ENCODE measurements around the gene MRGPRF.

The MRGPRF gene

DNA sequence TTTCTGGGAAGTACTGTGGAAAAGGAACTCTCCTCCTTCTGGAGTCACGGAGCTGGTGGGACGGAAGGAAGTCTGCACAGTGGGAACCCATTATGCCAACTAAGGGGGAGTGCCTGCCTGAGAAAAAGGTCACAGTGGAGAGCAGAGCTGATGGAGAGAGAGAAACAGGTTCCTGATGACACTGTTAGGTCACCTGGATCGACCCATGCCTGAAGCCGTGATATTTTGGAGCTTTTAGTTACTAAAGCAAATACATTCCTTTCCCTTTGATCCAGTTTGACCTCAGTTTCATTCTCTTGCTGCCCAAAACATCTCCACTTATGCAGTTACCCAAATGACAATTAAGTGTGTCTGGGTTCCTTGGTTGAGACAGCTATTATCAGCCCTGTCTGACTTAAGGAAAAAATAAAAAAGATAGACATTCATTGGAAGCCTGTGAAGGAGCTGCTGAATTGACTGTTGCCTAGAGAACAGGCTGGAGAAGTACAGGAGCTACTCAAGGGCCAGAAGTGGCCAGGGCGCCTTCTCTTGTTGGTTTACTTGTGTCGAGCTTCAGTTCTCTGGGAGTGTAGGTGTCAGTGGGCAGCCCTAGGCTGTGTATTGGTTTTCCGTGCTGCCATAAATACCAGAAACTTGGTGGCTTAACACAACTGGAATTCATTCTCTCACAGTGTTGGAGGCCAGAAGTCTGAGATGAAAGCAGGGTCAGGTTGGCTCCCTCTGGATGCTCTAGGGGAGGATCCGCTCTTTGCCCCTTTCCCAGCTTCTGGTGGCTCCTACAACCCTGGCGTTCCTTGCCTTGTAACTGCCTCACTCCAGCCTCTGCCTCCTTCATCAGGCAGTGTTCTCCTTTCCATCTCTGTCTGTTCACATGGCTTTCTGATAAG is 45.9 kb downstream of the MRGPRF start:
- DNase-seq (ENCODE audit: low read depth) = no peak
- H3K4me3 ChIP-seq (ENCODE audit: low read depth, low read length) = no peak overlapping the region
- TF ChIP-seq, protein P1, sequence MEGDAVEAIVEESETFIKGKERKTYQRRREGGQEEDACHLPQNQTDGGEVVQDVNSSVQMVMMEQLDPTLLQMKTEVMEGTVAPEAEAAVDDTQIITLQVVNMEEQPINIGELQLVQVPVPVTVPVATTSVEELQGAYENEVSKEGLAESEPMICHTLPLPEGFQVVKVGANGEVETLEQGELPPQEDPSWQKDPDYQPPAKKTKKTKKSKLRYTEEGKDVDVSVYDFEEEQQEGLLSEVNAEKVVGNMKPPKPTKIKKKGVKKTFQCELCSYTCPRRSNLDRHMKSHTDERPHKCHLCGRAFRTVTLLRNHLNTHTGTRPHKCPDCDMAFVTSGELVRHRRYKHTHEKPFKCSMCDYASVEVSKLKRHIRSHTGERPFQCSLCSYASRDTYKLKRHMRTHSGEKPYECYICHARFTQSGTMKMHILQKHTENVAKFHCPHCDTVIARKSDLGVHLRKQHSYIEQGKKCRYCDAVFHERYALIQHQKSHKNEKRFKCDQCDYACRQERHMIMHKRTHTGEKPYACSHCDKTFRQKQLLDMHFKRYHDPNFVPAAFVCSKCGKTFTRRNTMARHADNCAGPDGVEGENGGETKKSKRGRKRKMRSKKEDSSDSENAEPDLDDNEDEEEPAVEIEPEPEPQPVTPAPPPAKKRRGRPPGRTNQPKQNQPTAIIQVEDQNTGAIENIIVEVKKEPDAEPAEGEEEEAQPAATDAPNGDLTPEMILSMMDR (conservative IDR thresholded peaks at IDR 0.05; ENCODE audit: low read depth, low read length) = no peak

DNA sequence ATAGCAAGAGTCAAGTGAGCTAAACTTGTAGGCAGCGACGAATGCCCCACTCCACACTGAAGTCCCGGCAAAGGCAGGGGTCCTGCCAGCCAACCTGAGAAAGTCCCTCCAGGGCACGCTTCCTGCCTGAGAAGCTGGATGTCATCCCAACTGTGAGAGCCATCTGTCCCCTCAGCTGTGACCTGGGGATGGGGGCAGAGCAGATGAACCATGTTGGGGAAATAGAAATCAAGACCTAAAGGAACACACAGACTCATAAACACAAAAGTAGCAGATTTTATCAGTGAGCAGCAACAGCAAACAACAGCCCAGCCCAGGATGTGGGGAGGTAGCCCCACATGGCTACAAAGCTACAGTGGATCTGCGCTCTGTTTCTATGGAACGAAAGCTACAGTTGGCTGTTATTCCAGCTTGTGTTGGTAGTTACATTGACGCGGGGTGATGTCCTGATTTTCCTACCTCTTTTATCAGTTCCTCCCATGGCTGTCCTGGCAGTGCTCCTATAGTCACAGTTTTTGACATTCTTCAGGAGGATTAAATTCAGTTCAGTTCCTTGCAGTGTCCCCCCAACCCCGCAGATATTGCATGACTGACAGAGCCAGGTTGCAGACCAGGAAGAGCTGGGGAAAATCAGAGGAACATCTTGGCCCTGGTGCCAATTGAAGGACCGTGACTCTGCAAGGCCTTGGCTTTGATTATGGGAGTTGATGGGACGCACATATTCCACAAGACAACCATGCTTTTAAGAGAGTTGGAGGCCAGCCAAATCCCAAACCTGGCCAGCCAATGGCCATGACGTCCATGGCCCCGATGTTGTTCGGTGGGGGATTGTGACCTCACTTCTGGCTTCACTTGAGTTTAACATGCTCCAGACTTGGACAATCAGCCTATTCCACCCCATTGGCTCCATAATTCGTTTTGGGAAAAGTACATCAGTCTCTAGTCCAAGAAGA is 46.9 kb downstream of the MRGPRF start:
- no peak for DNase-seq (ENCODE audit: low read depth)
- TF ChIP-seq, protein P1 (conservative IDR thresholded peaks at IDR 0.05; ENCODE audit: low read depth, low read length) = no peak
- no peak overlapping the region for H3K4me3 ChIP-seq (ENCODE audit: low read depth, low read length)

DNA sequence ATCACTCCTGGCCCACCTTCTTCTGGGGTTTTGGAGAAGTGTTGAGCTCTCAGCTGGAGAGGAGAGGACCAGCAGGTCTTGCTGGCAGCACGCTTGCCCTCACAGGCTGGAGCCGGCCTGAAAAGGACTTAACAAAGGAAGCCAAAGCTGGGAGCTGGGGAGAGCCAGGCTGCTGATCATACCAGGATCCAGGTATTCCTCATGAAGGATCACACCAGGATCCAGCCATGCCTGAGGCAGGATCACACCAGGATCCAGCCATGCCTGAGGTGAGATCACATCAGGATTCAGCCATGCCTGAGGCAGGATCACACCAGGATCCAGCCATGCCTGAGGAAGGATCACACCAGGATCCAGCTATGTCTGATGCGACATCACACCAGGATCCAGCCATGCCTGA is 49.3 kb downstream of the MRGPRF start:
- no peak overlapping the region for H3K4me3 ChIP-seq (ENCODE audit: low read depth, low read length)
- TF ChIP-seq, protein P1 (conservative IDR thresholded peaks at IDR 0.05; ENCODE audit: low read depth, low read length) = no peak
- no peak for DNase-seq (ENCODE audit: low read depth)

DNA sequence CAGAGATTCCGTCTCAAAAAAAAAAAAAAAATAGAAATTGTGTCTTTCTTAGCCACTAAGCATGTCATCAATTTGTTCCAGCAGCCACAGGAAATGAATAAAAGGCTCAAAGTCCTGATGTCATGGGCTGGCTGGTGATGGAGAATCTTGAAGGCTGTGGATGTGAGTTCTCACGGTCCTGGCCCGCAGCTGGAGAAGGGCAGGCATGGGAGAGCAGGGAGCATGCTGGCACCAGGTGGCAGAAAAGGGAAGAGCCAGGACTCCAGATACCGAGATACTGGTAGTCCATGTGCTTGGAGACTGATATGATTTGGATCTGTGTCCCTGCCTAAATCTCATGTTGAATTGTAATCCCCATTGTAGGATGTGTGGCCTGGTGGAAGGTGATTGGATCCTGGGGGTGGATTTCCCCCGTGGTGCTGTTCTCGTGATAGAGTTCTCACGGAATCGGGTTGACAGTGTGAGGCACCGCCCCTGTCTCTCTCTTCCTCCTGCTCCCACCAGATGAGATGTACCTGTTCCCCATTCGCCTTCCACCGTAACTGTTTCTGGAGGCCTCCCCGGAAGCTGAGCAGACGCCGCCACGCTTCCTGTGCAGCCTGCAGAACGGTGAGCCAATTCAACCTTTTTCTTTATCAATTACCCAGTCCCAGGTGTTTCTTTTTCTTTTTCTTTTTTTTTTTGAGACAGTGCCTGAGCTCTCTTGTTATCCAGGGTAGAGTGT is 50.4 kb downstream of the MRGPRF start:
- no peak for DNase-seq (ENCODE audit: low read depth)
- TF ChIP-seq, protein P1 (conservative IDR thresholded peaks at IDR 0.05; ENCODE audit: low read depth, low read length) = no peak

DNA sequence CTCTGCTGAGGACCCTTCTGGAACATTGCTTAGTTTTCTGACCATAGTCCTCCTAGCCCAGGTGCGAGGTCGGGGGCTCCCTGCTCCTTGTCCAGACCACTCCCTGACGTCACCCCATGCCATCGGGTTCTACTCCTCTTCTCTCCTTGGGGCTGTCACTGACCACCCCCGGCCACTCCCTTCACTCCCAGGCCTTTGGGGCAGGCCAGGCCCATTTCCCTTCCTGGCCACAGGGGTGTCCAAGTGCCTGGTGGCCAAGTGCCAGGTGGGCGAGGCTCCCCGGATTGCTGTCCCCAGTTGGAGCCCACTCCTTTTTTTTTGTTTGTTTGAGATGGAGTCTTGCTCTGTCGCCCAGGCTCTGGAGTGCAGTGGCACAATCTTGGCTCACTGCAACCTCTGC is 51.8 kb downstream of the MRGPRF start:
- DNase-seq (ENCODE audit: low read depth) = no peak
- TF ChIP-seq, protein P1 (conservative IDR thresholded peaks at IDR 0.05; ENCODE audit: low read depth, low read length) = no peak
- no peak overlapping the region for H3K4me3 ChIP-seq (ENCODE audit: low read depth, low read length)

More for the DNA sequence above, 50.4 kb downstream of the MRGPRF start:
- no peak overlapping the region for H3K4me3 ChIP-seq (ENCODE audit: low read depth, low read length)

DNA sequence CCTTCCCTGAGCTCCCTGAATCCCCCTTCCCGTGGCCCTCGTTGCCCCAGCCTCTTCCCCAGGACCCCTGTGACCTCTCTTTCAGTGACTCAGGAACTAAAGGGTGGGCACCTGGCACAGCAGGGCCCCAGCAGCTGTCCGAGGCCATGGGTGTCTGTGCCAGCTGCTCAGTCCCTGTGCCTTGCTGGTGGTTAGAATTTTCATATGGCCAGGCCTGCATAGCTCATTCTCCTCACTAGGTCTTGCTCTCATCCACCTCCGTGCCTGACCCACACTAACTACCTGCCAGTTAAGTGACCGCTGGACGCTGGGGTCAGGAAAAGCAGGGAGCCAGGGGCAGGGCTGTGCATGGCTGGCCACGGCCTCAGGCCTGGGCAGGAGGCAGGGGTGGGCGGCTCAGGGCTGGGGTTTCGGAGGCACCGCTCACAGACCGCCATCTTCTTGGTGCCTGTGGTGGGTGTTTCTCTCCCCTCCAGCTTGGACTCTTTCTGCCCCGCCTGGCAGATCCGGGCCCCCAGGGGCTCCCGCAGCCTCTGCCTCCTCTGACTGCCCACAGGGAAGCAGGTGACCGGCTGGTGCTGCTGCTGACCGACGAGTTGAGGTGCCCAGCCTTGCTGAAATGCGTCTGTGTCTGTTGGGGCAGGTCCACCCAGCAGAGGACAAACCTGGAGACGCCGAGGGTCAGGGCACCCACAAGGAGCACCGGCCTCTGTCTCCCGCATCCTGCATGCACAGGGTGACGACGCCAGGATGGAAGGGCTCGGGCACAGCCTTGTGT is 52.6 kb downstream of the MRGPRF start:
- H3K4me3 ChIP-seq (ENCODE audit: low read depth, low read length) = no peak overlapping the region
- no peak for DNase-seq (ENCODE audit: low read depth)
- TF ChIP-seq, protein P1 (conservative IDR thresholded peaks at IDR 0.05; ENCODE audit: low read depth, low read length) = no peak

Measured in choroid plexus epithelial cell (primary cell).